Measurements from ENCODE around the gene OR2D2. TPM values are rescaled to one million over a fixed set of nuclear protein-coding genes. Genes with fewer than 3 reads are reported as not detected.

Gene OR2D2
- total RNA-seq, 2 donors from 2014 or later = 1.2 TPM; not detected in 1

DNA sequence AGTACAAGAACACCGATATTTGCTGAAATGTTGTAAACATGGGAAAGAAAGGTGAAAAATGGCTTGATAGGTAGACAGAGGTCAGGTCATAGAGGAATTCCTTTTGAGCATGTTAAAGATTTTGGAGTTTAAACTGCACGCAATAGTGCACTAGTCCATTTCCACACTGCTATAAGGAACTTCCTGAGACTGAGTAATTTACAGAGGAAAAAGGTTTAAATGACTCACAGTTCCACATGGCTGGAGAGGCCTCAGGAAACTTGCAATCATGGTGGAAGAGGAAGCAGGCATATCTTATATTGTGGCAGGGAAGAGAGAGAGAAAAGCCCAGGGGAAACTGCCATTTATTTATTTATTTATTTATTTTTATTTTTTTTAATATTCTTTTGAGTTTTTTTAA lies 41.8 kb downstream of the OR2D2 start:
- DNase-seq (ENCODE audit: low spot score) = no peak
- Histone ChIP-seq H3K27me3 (replicated peaks; ENCODE audit: insufficient read depth) (no peaks in the 10 kb centered on the region), H3K27ac (no peak overlapping the region), H3K9me3 (no peaks in the 10 kb centered on the region), H3K36me3 (no peaks in the 10 kb centered on the region), H3K4me1 (replicated peaks) (no peaks in the 10 kb centered on the region), H3K4me3 (no peak overlapping the region)
- intact Hi-C loops (cut with DNase I) = no loop called here
- TF ChIP-seq POLR2AphosphoS5 (IDR thresholded peaks at IDR 0.05) = no peak
- no peak for TF ChIP-seq POLR2A (IDR thresholded peaks at IDR 0.05)
- TF ChIP-seq, protein P1, sequence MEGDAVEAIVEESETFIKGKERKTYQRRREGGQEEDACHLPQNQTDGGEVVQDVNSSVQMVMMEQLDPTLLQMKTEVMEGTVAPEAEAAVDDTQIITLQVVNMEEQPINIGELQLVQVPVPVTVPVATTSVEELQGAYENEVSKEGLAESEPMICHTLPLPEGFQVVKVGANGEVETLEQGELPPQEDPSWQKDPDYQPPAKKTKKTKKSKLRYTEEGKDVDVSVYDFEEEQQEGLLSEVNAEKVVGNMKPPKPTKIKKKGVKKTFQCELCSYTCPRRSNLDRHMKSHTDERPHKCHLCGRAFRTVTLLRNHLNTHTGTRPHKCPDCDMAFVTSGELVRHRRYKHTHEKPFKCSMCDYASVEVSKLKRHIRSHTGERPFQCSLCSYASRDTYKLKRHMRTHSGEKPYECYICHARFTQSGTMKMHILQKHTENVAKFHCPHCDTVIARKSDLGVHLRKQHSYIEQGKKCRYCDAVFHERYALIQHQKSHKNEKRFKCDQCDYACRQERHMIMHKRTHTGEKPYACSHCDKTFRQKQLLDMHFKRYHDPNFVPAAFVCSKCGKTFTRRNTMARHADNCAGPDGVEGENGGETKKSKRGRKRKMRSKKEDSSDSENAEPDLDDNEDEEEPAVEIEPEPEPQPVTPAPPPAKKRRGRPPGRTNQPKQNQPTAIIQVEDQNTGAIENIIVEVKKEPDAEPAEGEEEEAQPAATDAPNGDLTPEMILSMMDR (IDR thresholded peaks at IDR 0.05) = no peak
- 96% methylated on average over 2 of the region's 2 CpGs for WGBS

DNA sequence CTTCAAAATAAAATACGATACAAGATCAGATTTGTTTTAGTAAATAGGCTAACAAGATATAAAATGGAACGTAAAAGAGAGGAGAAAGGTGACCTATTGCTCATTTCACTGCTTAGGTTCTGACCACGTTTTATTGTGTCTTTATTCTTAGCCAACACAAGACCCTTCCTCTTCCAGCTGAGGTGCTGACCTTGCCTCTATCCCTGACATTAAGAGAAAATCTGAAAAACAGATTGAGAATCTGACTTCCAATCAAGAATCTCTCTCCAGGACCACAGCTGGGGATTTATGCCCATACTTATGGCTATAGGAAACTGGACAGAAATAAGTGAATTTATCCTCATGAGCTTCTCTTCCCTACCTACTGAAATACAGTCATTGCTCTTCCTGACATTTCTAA lies 46.9 kb downstream of the OR2D2 start, which contains the start of gene OR10A5:
Gene OR10A5, plus strand, starts transcription at position 301 of the 400 bp plus-strand sequence. Its CDS starts 0 bp downstream, at position 301.
- Histone ChIP-seq H3K36me3 (no peaks in the 10 kb centered on the region), H3K27me3 (replicated peaks; ENCODE audit: insufficient read depth) (no peaks in the 10 kb centered on the region), H3K4me3 (no peak within 1 kb of the TSS), H3K9me3 (no peaks in the 10 kb centered on the region), H3K27ac (no peak within 1 kb of the TSS), H3K4me1 (replicated peaks) (no peaks in the 10 kb centered on the region)
- TF ChIP-seq POLR2AphosphoS5 (IDR thresholded peaks at IDR 0.05) (no peak), POLR2A (IDR thresholded peaks at IDR 0.05) (no peak)
- TF ChIP-seq, protein P1 (IDR thresholded peaks at IDR 0.05) = no peak
- DNase-seq (ENCODE audit: low spot score) = no peak
- WGBS = 83% methylated on average over 3 of the region's 3 CpGs
- intact Hi-C loops (cut with DNase I) = no loop called here

DNA sequence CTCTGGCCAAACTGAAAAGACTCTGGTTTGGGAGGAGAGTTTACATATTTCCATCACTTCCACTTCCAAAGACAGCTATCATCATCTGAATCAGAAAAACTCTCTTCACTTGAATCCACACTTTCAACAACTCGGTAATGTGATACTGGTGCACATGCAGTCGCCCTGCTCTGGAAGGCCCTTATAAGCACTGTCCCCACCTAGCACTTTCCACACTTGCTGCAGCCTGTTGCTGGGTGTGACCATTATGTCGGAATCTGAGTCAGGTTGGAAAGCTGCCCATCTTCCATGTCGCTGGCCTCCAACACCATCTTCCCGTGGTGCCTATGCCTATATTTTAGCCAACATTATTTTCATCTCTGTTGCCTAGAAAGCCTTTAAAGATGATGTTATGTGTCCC lies 47.9 kb downstream of the OR2D2 start:
- TF ChIP-seq POLR2A (IDR thresholded peaks at IDR 0.05) (no peak), POLR2AphosphoS5 (IDR thresholded peaks at IDR 0.05) (no peak)
- TF ChIP-seq, protein P1 (IDR thresholded peaks at IDR 0.05) = no peak
- Histone ChIP-seq H3K36me3 (no peaks in the 10 kb centered on the region), H3K27me3 (replicated peaks; ENCODE audit: insufficient read depth) (no peaks in the 10 kb centered on the region), H3K27ac (no peak overlapping the region), H3K9me3 (no peaks in the 10 kb centered on the region), H3K4me1 (replicated peaks) (no peaks in the 10 kb centered on the region), H3K4me3 (no peak overlapping the region)
- intact Hi-C loops (cut with DNase I) = no loop called here
- WGBS = 88% methylated on average over 5 of the region's 5 CpGs
- DNase-seq (ENCODE audit: low spot score) = no peak

DNA sequence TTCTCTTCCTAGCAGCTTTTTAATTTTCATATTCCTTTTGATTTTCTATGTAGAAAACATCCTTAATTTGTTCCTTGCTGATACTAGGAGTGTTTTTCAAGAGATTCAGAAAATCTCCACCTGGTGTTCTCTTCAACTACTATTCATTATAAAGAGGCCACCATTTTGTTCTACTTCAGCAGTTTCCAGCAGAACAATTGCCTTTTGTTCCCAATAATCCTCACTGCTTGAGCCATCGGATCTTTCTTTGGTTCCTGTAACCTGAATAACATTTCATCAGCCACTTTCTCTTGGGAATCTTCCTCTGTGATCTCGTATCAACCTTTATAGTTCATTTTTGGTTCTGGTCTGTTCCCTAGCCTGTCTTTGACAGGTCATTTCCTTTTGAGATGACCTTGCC lies 48.6 kb downstream of the OR2D2 start:
- Histone ChIP-seq H3K4me1 (replicated peaks) (no peaks in the 10 kb centered on the region), H3K4me3 (no peak overlapping the region), H3K9me3 (no peaks in the 10 kb centered on the region), H3K36me3 (no peaks in the 10 kb centered on the region), H3K27me3 (replicated peaks; ENCODE audit: insufficient read depth) (no peaks in the 10 kb centered on the region), H3K27ac (no peak overlapping the region)
- WGBS = 51% methylated on average over 2 of the region's 2 CpGs
- no peak for DNase-seq (ENCODE audit: low spot score)
- intact Hi-C loops (cut with DNase I) = no loop called here
- TF ChIP-seq POLR2AphosphoS5 (IDR thresholded peaks at IDR 0.05) (no peak), POLR2A (IDR thresholded peaks at IDR 0.05) (no peak)
- TF ChIP-seq, protein P1 (IDR thresholded peaks at IDR 0.05) = no peak

DNA sequence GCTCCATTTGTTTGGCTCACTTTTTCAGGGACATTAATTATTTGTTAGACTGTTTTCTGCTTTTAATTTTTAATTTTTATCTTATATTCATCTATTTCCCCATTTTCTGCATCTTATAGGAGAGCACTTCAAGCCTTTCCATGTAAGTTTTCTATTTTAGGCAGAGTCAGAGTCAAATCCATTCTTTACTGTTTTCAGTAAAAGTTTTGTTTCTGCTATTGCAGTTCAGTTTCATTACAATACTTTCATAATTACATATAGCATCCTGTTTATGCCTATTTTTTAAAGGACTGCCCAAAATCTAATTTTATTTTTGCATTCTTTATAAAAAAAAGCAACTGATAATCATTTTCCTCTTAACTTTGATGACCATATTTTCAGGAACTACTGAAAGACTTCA lies 50.6 kb downstream of the OR2D2 start:
- no peaks in the 10 kb centered on the region for H3K36me3 ChIP-seq
- no peaks in the 10 kb centered on the region for H3K9me3 ChIP-seq
- no peaks in the 10 kb centered on the region for H3K4me1 ChIP-seq (replicated peaks)
- no peaks in the 10 kb centered on the region for H3K27me3 ChIP-seq (replicated peaks; ENCODE audit: insufficient read depth)
- TF ChIP-seq POLR2A (IDR thresholded peaks at IDR 0.05) = no peak
- TF ChIP-seq, protein P1 (IDR thresholded peaks at IDR 0.05) = no peak
- no peak for TF ChIP-seq POLR2AphosphoS5 (IDR thresholded peaks at IDR 0.05)
- intact Hi-C loops (cut with DNase I) = no loop called here
- no peak overlapping the region for H3K27ac ChIP-seq
- H3K4me3 ChIP-seq = no peak overlapping the region
- no peak for DNase-seq (ENCODE audit: low spot score)
